H1 (cell line): ENCODE data around the gene PLCB4. TPM values are rescaled to one million over a fixed set of nuclear protein-coding genes. Genes with fewer than 3 reads are reported as not detected.

Source experiments
- CTCF ChIA-PET: fragments of 300-600 bp; sonication (Branson Sonifier 250); formaldehyde crosslinking; loops from one replicate; lab custom pipeline; 2021; ENCODE audit not compliant: partially characterized antibody; lab: Charles Lee
- POLR2A ChIA-PET: fragments of 300-600 bp; sonication (Branson Sonifier 250); formaldehyde crosslinking; loops from one replicate; lab custom pipeline; 2021; ENCODE audit warnings: inconsistent platforms; ENCODE audit not compliant: partially characterized antibody; lab: Charles Lee
- DNase-seq, 2 experiments: peaks; one replicate each; pipeline versions ENCODE4 v3.0.0 to v3.0.0-alpha.2; 2010 to 2022; ENCODE audit warnings: low spot score in 2 of 2, low read depth in 1 of 2, mixed read lengths in 1 of 2
- FAIRE-seq: peaks from 2 replicates; lab custom pipeline; 2011; peaks lifted over from hg19 to GRCh38; lab: Jason Lieb, UNC
- H2AFZ ChIP-seq: 2 replicates; pipeline ENCODE4 v1.8.1; 2012; ENCODE audit warnings: low read length, inconsistent platforms
- H2AK5ac ChIP-seq: 2 replicates; pipeline ENCODE4 v1.6.1; 2013; ENCODE audit warnings: low read depth, low read length
- H2BK120ac ChIP-seq: replicated peaks from 2 replicates; pipeline ENCODE3; 2013; ENCODE audit warnings: low read depth, low read length, inconsistent platforms
- H2BK12ac ChIP-seq: 2 replicates; pipeline ENCODE4 v1.6.1; 2013; ENCODE audit warnings: low read depth, low read length
- H2BK15ac ChIP-seq: 2 replicates; pipeline ENCODE4 v1.6.1; 2013; ENCODE audit warnings: low read length
- H2BK20ac ChIP-seq: 2 replicates; pipeline ENCODE4 v1.6.1; 2013; ENCODE audit warnings: low read length
- H2BK5ac ChIP-seq: 2 replicates; pipeline ENCODE4 v1.6.1; 2013; ENCODE audit warnings: low read depth, low read length
- H3K14ac ChIP-seq: 2 replicates; pipeline ENCODE4 v1.6.1; 2013; ENCODE audit warnings: inconsistent platforms; ENCODE audit not compliant: insufficient read length
- H3K18ac ChIP-seq: 2 replicates; pipeline ENCODE4 v1.6.1; 2013; ENCODE audit warnings: low read length; ENCODE audit errors: extremely low read depth
- H3K23ac ChIP-seq: 2 replicates; pipeline ENCODE4 v1.6.1; 2013; ENCODE audit warnings: inconsistent platforms; ENCODE audit not compliant: insufficient read length
- H3K23me2 ChIP-seq: 2 replicates; pipeline ENCODE4 v1.6.1; 2013; ENCODE audit warnings: low read depth, low read length
- H3K27ac ChIP-seq: 2 replicates; pipeline ENCODE4 v1.6.1; 2011; ENCODE audit warnings: low read depth, low read length, inconsistent platforms
- H3K27me3 ChIP-seq, 4 experiments: replicated peaks in 1 of 4; 1 replicate in 1 of 4; 2 replicates in 3 of 4; pipeline versions ENCODE4 v1.6.1 to v1.8.1; 2011 to 2013; ENCODE audit warnings: low read length in 3 of 4, mild to moderate bottlenecking in 3 of 4, inconsistent platforms in 2 of 4, mixed read lengths in 2 of 4, moderate library complexity in 1 of 4; ENCODE audit not compliant: control insufficient read depth in 3 of 4, insufficient read depth in 3 of 4; ENCODE audit errors: extremely low read depth in 1 of 4
- H3K36me3 ChIP-seq, 4 experiments: 2 replicates each; pipeline versions ENCODE4 v1.6.1 to v1.8.1; 2011 to 2013; ENCODE audit warnings: mild to moderate bottlenecking in 4 of 4, low read length in 3 of 4, moderate library complexity in 2 of 4, control low read depth in 1 of 4, inconsistent platforms in 1 of 4; ENCODE audit not compliant: insufficient read depth in 4 of 4, control insufficient read depth in 2 of 4
- H3K4ac ChIP-seq: replicated peaks from 2 replicates; pipeline ENCODE3; 2013; ENCODE audit warnings: low read length, low read depth, mixed read lengths, inconsistent platforms; ENCODE audit not compliant: insufficient read length
- H3K4me1 ChIP-seq, 4 experiments: replicated peaks in 1 of 4; 1 replicate in 1 of 4; 2 replicates in 3 of 4; pipeline versions ENCODE4 v1.6.1 to v1.8.1; 2011 to 2013; ENCODE audit warnings: low read length in 3 of 4, inconsistent platforms in 2 of 4, mixed read lengths in 1 of 4; ENCODE audit not compliant: insufficient read depth in 4 of 4, control insufficient read depth in 3 of 4
- H3K4me2 ChIP-seq, 2 experiments: 2 replicates each; pipeline versions ENCODE4 v1.6.1 to v1.8.1; 2011 to 2013; ENCODE audit warnings: low read depth in 2 of 2, low read length in 2 of 2, control low read depth in 1 of 2, inconsistent platforms in 1 of 2, mild to moderate bottlenecking in 1 of 2; ENCODE audit not compliant: insufficient read depth in 1 of 2
- H3K4me3 ChIP-seq, 4 experiments: fragments of 200-600, 300-600 bp in 1 of 4; sonication (generic), shearing (Covaris generic), sonication (Bioruptor Twin) in 1 of 4; 2 replicates each; pipeline versions ENCODE4 v1.5.1 to v1.8.1; 2011 to 2016; ENCODE audit warnings: low read length in 4 of 4, low read depth in 3 of 4, control low read depth in 2 of 4, inconsistent platforms in 2 of 4, mild to moderate bottlenecking in 2 of 4, mixed read lengths in 1 of 4, moderate library complexity in 1 of 4; ENCODE audit not compliant: insufficient read depth in 2 of 4; ENCODE audit errors: extremely low read depth in 1 of 4
- H3K56ac ChIP-seq: replicated peaks from 2 replicates; pipeline ENCODE3; 2013; ENCODE audit warnings: low read depth, mild to moderate bottlenecking, mixed read lengths, low read length, inconsistent platforms; ENCODE audit not compliant: insufficient read length
- H3K79me1 ChIP-seq: 2 replicates; pipeline ENCODE4 v1.6.1; 2013; ENCODE audit warnings: low read depth, low read length, control low read depth
- H3K79me2 ChIP-seq, 2 experiments: 2 replicates each; pipeline versions ENCODE4 v1.6.1 to v1.8.1; 2012 to 2013; ENCODE audit warnings: low read length in 2 of 2, mild to moderate bottlenecking in 2 of 2, inconsistent platforms in 1 of 2; ENCODE audit not compliant: insufficient read depth in 2 of 2, control insufficient read depth in 1 of 2
- H3K9ac ChIP-seq, 4 experiments: replicated peaks in 1 of 4; 1 replicate in 1 of 4; 2 replicates in 3 of 4; pipeline versions ENCODE4 v1.6.1 to v1.8.1; 2011 to 2013; ENCODE audit warnings: low read depth in 3 of 4, low read length in 3 of 4, control low read depth in 2 of 4, mild to moderate bottlenecking in 2 of 4, moderate library complexity in 2 of 4, inconsistent platforms in 1 of 4; ENCODE audit errors: extremely low read depth in 1 of 4
- H3K9me3 ChIP-seq, 2 experiments: 2 replicates each; pipeline versions ENCODE4 v1.6.1 to v1.8.1; 2012 to 2013; ENCODE audit warnings: mild to moderate bottlenecking in 2 of 2, moderate library complexity in 2 of 2, control low read depth in 1 of 2, inconsistent platforms in 1 of 2, low read depth in 1 of 2, low read length in 1 of 2, mixed read lengths in 1 of 2; ENCODE audit not compliant: insufficient read depth in 2 of 2
- H4K20me1 ChIP-seq, 2 experiments: replicated peaks in 1 of 2; 2 replicates each; pipeline versions ENCODE3 to v1.8.1; 2011 to 2013; ENCODE audit warnings: inconsistent platforms in 2 of 2, low read length in 2 of 2, mild to moderate bottlenecking in 1 of 2; ENCODE audit not compliant: insufficient read depth in 2 of 2, control insufficient read depth in 1 of 2
- H4K5ac ChIP-seq: 2 replicates; pipeline ENCODE4 v1.6.1; 2013; ENCODE audit warnings: low read length, low read depth, mixed read lengths, inconsistent platforms; ENCODE audit not compliant: insufficient read length
- H4K8ac ChIP-seq: 2 replicates; pipeline ENCODE4 v1.8.0; 2013; ENCODE audit warnings: mild to moderate bottlenecking, moderate library complexity, low read length, inconsistent platforms; ENCODE audit not compliant: insufficient read depth; ENCODE audit errors: extremely low read depth
- H4K91ac ChIP-seq: replicated peaks from 2 replicates; pipeline ENCODE3; 2013; ENCODE audit warnings: low read length, mixed read lengths, inconsistent platforms; ENCODE audit not compliant: insufficient read length
- BCL11A ChIP-seq, 2 experiments: IDR thresholded peaks; one replicate each; pipeline ENCODE4 v1.6.1; 2011; ENCODE audit warnings: low read depth in 2 of 2, low read length in 2 of 2, mild to moderate bottlenecking in 2 of 2
- CHD1 ChIP-seq: IDR thresholded peaks from 2 replicates; pipeline ENCODE4 v1.6.1; 2012; ENCODE audit warnings: low read depth, low read length, improper control_type of control experiment
- HDAC2 ChIP-seq, 2 experiments: fragments of 300-600 bp in 1 of 2; sonication (generic) in 1 of 2; IDR thresholded peaks; 2 replicates each; pipeline ENCODE4 v1.6.1; 2011 to 2012; ENCODE audit warnings: low read depth in 2 of 2, low read length in 2 of 2, mild to moderate bottlenecking in 2 of 2, moderate library complexity in 2 of 2, borderline replicate concordance in 1 of 2, inconsistent platforms in 1 of 2
- SIX5 ChIP-seq: IDR thresholded peaks from 2 replicates; pipeline ENCODE4 v1.6.1; 2011; ENCODE audit warnings: mild to moderate bottlenecking, low read depth, low read length
- WGBS, 2 experiments: shearing (Covaris generic) in 1 of 2; methylation state at CpG; one replicate each; pipeline versions ENCODE4 v1.1.6 to v1.1.7; 2013 to 2015; ENCODE audit warnings: low lambda C conversion rate in 2 of 2, mixed read lengths in 2 of 2, inconsistent platforms in 1 of 2, low coverage in 1 of 2, missing lambda C conversion rate in 1 of 2; ENCODE audit not compliant: insufficient replicate concordance in 2 of 2, insufficient coverage in 1 of 2, insufficient read length in 1 of 2; ENCODE audit errors: extremely low coverage in 1 of 2, missing lambda C conversion rate in 1 of 2; 5-methylcytosine and 5-hydroxymethylcytosine counted together
- polyA plus RNA-seq, 7 experiments: library from polyadenylated mRNA; depleted of rRNA in 3 of 7; stranded (reverse) in 5 of 7; unstranded in 2 of 7; fragments of >200 nt in 5 of 7; fragments of 200-250 nt in 2 of 7; gene quantifications; 1 replicate in 5 of 7; 2 replicates in 1 of 7; 4 replicates in 1 of 7; pipeline versions ENCODE4 v1.2.1 to v1.2.3, GENCODE V29; 2011 to 2013; ENCODE audit warnings: missing spikeins in 2 of 7, mixed read lengths in 2 of 7
- total RNA-seq: library from RNA; stranded (reverse); fragmentation: NEBNext Ultra II Directional; extraction: Animal tissue kit (Norgen Biotek cat#: 25700); gene quantifications from 2 replicates; pipeline ENCODE4 v1.2.1, GENCODE V29; 2021

Gene PLCB4
- total and polyA plus RNA-seq, 2 of the 8 experiments (the other 6 are each of a cell fraction or from before 2014, with no cell fraction given) = 3.2 to 14.1 TPM

GRCh38 chr20:9035126-9035525 lies 33.8 kb upstream of the PLCB4 start:
- POLR2A ChIA-PET = no interaction called here
- Histone ChIP-seq H3K56ac (no peak overlapping the region), H3K79me1 (no peaks in the 10 kb centered on the region), H2AK5ac (no peak overlapping the region), H3K4ac (no peak overlapping the region), H3K9ac (no peak overlapping the region), H3K9me3 (no peaks in the 10 kb centered on the region), H2BK120ac (no peak overlapping the region), H2BK5ac (no peak overlapping the region), H3K4me2 (no peak overlapping the region), H3K4me1 (no peaks in the 10 kb centered on the region), H2BK15ac (no peak overlapping the region), H2BK20ac (no peak overlapping the region), H3K36me3 (no peaks in the 10 kb centered on the region), H3K23ac (no peak overlapping the region), H3K4me3 (no peak overlapping the region), H4K91ac (no peak overlapping the region), H3K27ac (no peak overlapping the region), H2AFZ (no peak overlapping the region), H2BK12ac (no peak overlapping the region), H3K79me2 (no peaks in the 10 kb centered on the region), H3K23me2 (no peaks in the 10 kb centered on the region), H3K27me3 (no peaks in the 10 kb centered on the region), H4K8ac (no peak overlapping the region), H3K14ac (no peak overlapping the region), H4K5ac (no peak overlapping the region), H4K20me1 (no peaks in the 10 kb centered on the region), H3K18ac (no peak overlapping the region)
- DNase-seq (no peak), FAIRE-seq (no peak)
- WGBS, 2 experiments = 82% methylated on average over 3 of the region's 3 CpGs; no CpG with 5 or more reads in 1 of the 2 experiments
- CTCF ChIA-PET = no interaction called here
- TF ChIP-seq SIX5 = no peak
- TF ChIP-seq HDAC2 (IDR thresholded peaks at IDR 0.05; ENCODE audit: borderline replicate concordance in 1 of 2, low read depth in 2 of 2, low read length in 2 of 2) = no peak
- no peak for TF ChIP-seq CHD1
- no peak for TF ChIP-seq BCL11A (IDR thresholded peaks at IDR 0.05; ENCODE audit: low read depth in 2 of 2, low read length in 2 of 2)
